IMR-90 (cell line): ENCODE measurements around the gene ARHGEF3. TPM values are rescaled to one million over a fixed set of nuclear protein-coding genes. Genes with fewer than 3 reads are reported as not detected.

Experiments used
- ATAC-seq: fragments of 200-7000 bp; cut with Tn5 transposase; 2 replicates; pipeline ENCODE4 v1.9.1; 2020; ENCODE audit warnings: low read depth, mild to moderate bottlenecking, moderate library complexity
- BruUV-seq: library from RNA; stranded (reverse); fragments of 400-500 nt; replicated peaks from 2 replicates; lab custom pipeline; 2021; lab: Mats Ljungman, UMichigan
- CTCF ChIA-PET: fragments of 300-600 bp; formaldehyde crosslinking; extraction: SDS; loops from one replicate; lab custom pipeline; 2021; ENCODE audit warnings: antibody characterized with exemption; lab: Yijun Ruan, JAX
- POLR2A ChIA-PET: fragments of 300-600 bp; sonication (Branson Sonifier 250); formaldehyde crosslinking; loops from one replicate; lab custom pipeline; 2022; ENCODE audit warnings: antibody characterized with exemption; ENCODE audit not compliant: unreplicated experiment; lab: Charles Lee
- DNase-seq: peaks from one replicate; pipeline ENCODE4 v3.0.0; 2013
- H2AFZ ChIP-seq: replicated peaks from 2 replicates; pipeline ENCODE3; 2013; ENCODE audit warnings: low read length, mild to moderate bottlenecking; ENCODE audit not compliant: poor library complexity
- H2AK5ac ChIP-seq: 2 replicates; pipeline ENCODE4 v1.6.1; 2013; ENCODE audit warnings: low read depth, low read length, inconsistent platforms
- H2AK9ac ChIP-seq: replicated peaks from 2 replicates; pipeline ENCODE3; 2013; ENCODE audit warnings: mild to moderate bottlenecking, low read depth, low read length, moderate library complexity; ENCODE audit not compliant: poor library complexity
- H2BK120ac ChIP-seq: 2 replicates; pipeline ENCODE4 v1.6.1; 2013; ENCODE audit warnings: low read depth, low read length, inconsistent platforms
- H2BK15ac ChIP-seq: 3 replicates; pipeline ENCODE4 v1.6.1; 2013; ENCODE audit warnings: low read depth, low read length, inconsistent platforms
- H2BK20ac ChIP-seq: 2 replicates; pipeline ENCODE4 v1.6.1; 2013; ENCODE audit warnings: low read depth, mild to moderate bottlenecking, inconsistent platforms, low read length, moderate library complexity
- H2BK5ac ChIP-seq: 2 replicates; pipeline ENCODE4 v1.6.1; 2013; ENCODE audit warnings: mild to moderate bottlenecking, low read depth, low read length, inconsistent platforms; ENCODE audit not compliant: poor library complexity, severe bottlenecking
- H3K14ac ChIP-seq: replicated peaks from 2 replicates; pipeline ENCODE4 v1.6.1; 2013; ENCODE audit warnings: low read depth, low read length, inconsistent platforms
- H3K18ac ChIP-seq: 2 replicates; pipeline ENCODE4 v1.6.1; 2013; ENCODE audit warnings: low read depth, low read length, control low read depth
- H3K23ac ChIP-seq: 2 replicates; pipeline ENCODE4 v1.6.1; 2013; ENCODE audit warnings: low read depth, low read length, inconsistent platforms
- H3K27ac ChIP-seq: 2 replicates; pipeline ENCODE4 v1.5.1; 2013; ENCODE audit warnings: mild to moderate bottlenecking, control low read depth, low read length; ENCODE audit not compliant: insufficient read depth
- H3K27me3 ChIP-seq: 2 replicates; pipeline ENCODE4 v1.6.1; 2013; ENCODE audit warnings: low read length; ENCODE audit not compliant: control insufficient read depth, insufficient read depth
- H3K36me3 ChIP-seq: 2 replicates; pipeline ENCODE4 v1.6.1; 2013; ENCODE audit warnings: low read length, mixed read lengths; ENCODE audit not compliant: control insufficient read depth, insufficient read depth
- H3K4ac ChIP-seq: 2 replicates; pipeline ENCODE4 v1.6.1; 2013; ENCODE audit warnings: low read depth, low read length, inconsistent platforms
- H3K4me1 ChIP-seq: 2 replicates; pipeline ENCODE4 v1.6.1; 2013; ENCODE audit warnings: low read length, mixed read lengths; ENCODE audit not compliant: control insufficient read depth, insufficient read depth
- H3K4me2 ChIP-seq: 2 replicates; pipeline ENCODE4 v1.6.1; 2013; ENCODE audit warnings: low read depth, mild to moderate bottlenecking, control low read depth, low read length, moderate library complexity
- H3K4me3 ChIP-seq: 2 replicates; pipeline ENCODE4 v1.5.1; 2013; ENCODE audit warnings: low read depth, mild to moderate bottlenecking, control low read depth, low read length, moderate library complexity; ENCODE audit not compliant: insufficient read depth
- H3K56ac ChIP-seq: 2 replicates; pipeline ENCODE4 v1.6.1; 2013; ENCODE audit warnings: low read length, inconsistent platforms; ENCODE audit not compliant: insufficient read depth; ENCODE audit errors: extremely low read depth
- H3K79me1 ChIP-seq, 2 experiments: 2 replicates each; pipeline ENCODE4 v1.6.1; 2013; ENCODE audit warnings: low read length in 2 of 2, inconsistent platforms in 1 of 2, low read depth in 1 of 2
- H3K9ac ChIP-seq: 2 replicates; pipeline ENCODE4 v1.6.1; 2013; ENCODE audit warnings: low read depth, low read length, control low read depth
- H3K9me1 ChIP-seq: 2 replicates; pipeline ENCODE4 v1.6.1; 2013; ENCODE audit warnings: low read length, inconsistent platforms; ENCODE audit not compliant: insufficient read depth
- H3K9me3 ChIP-seq: 2 replicates; pipeline ENCODE4 v1.6.1; 2013; ENCODE audit warnings: low read length; ENCODE audit not compliant: control insufficient read depth, insufficient read depth
- H4K20me1 ChIP-seq: 2 replicates; pipeline ENCODE4 v1.6.1; 2013; ENCODE audit warnings: low read length, inconsistent platforms; ENCODE audit not compliant: insufficient read depth
- H4K5ac ChIP-seq: 2 replicates; pipeline ENCODE4 v1.6.1; 2013; ENCODE audit warnings: mild to moderate bottlenecking, low read depth, low read length, control low read depth
- H4K8ac ChIP-seq, 2 experiments: 2 replicates each; pipeline ENCODE4 v1.6.1; 2013; ENCODE audit warnings: low read depth in 2 of 2, low read length in 2 of 2, control low read depth in 1 of 2, inconsistent platforms in 1 of 2
- H4K91ac ChIP-seq: 2 replicates; pipeline ENCODE4 v1.6.1; 2013; ENCODE audit warnings: low read depth, low read length, inconsistent platforms; ENCODE audit not compliant: insufficient read depth
- CHD1 ChIP-seq: IDR thresholded peaks from 2 replicates; pipeline ENCODE4 v1.6.1; 2012; ENCODE audit warnings: low read depth, low read length, improper control_type of control experiment
- FOS ChIP-seq: fragments of 150-350 bp; IDR thresholded peaks from 2 replicates; pipeline ENCODE4 v1.6.1; 2016; ENCODE audit warnings: low read depth, low read length
- MAFK ChIP-seq: IDR thresholded peaks from 2 replicates; pipeline ENCODE4 v1.6.1; 2012; ENCODE audit warnings: low read depth, low read length, improper control_type of control experiment
- MXI1 ChIP-seq: IDR thresholded peaks from 2 replicates; pipeline ENCODE4 v1.6.1; 2012; ENCODE audit warnings: low read depth, mild to moderate bottlenecking, low read length, moderate library complexity, borderline replicate concordance
- NFE2L2 ChIP-seq: fragments of 150-350 bp; IDR thresholded peaks from 2 replicates; pipeline ENCODE4 v1.6.1; 2016; ENCODE audit warnings: low read depth, mild to moderate bottlenecking, low read length
- POLR2A ChIP-seq: IDR thresholded peaks from 2 replicates; pipeline ENCODE4 v1.6.1; 2012; ENCODE audit warnings: mild to moderate bottlenecking, low read depth, low read length
- RCOR1 ChIP-seq: IDR thresholded peaks from 2 replicates; pipeline ENCODE4 v1.6.1; 2012; ENCODE audit warnings: mild to moderate bottlenecking, low read length, improper control_type of control experiment; ENCODE audit not compliant: insufficient replicate concordance
- SMC3 ChIP-seq: fragments of 150-350 bp; IDR thresholded peaks from 2 replicates; pipeline ENCODE4 v1.6.1; 2016; ENCODE audit warnings: low read depth, mild to moderate bottlenecking, antibody characterized with exemption, low read length, moderate library complexity
- dilution Hi-C: fragments of 300-500 bp; cut with HindIII; formaldehyde crosslinking; loops from one replicate; pipeline ENCODE4 v1.14.3; 2018; ENCODE audit warnings: low sequenced_read_pairs; ENCODE audit not compliant: unreplicated experiment
- in situ Hi-C: fragments of 300-500 bp; cut with MboI; formaldehyde crosslinking; loops from 3 replicates; pipeline ENCODE4 v1.14.3; 2019; ENCODE audit warnings: low sequenced_read_pairs, inconsistent platforms, mixed read lengths
- intact Hi-C: fragments of 100-400 bp; cut with micrococcal nuclease; formaldehyde crosslinking; loops from 2 replicates; pipeline ENCODE4 v1.10.0; 2022
- polyA plus RNA-seq, 3 experiments: library from polyadenylated mRNA; depleted of rRNA; stranded (reverse); fragments of >200 nt; gene quantifications; 2 replicates each; pipeline ENCODE4 v1.2.3, GENCODE V29; 2012; ENCODE audit warnings: low replicate concordance in 1 of 3
- total RNA-seq: library from RNA; depleted of rRNA; stranded (reverse); fragments of >200 nt; gene quantifications from 2 replicates; pipeline ENCODE4 v1.2.3, GENCODE V29; 2012
- TF ChIP-seq, protein P1 (sequence below): conservative IDR thresholded peaks from 2 replicates; pipeline ENCODE4 v1.5.1; 2012; ENCODE audit warnings: mild to moderate bottlenecking, low read depth, low read length, improper control_type of control experiment
- TF ChIP-seq, protein P2 (sequence below): fragments of 150-350 bp; IDR thresholded peaks from 2 replicates; pipeline ENCODE4 v1.6.1; 2016; ENCODE audit warnings: low read depth, mild to moderate bottlenecking, low read length, moderate library complexity, borderline replicate concordance
- TF ChIP-seq, protein P3 (sequence below): fragments of 150-350 bp; IDR thresholded peaks from 2 replicates; pipeline ENCODE4 v1.6.1; 2017; ENCODE audit warnings: mild to moderate bottlenecking, antibody characterized with exemption, low read length, low read depth

ARHGEF3 gene
- total and polyA plus RNA-seq, 2 of the 4 experiments (the other 2 are of a cell fraction), result 2.1 to 2.3 TPM

DNA sequence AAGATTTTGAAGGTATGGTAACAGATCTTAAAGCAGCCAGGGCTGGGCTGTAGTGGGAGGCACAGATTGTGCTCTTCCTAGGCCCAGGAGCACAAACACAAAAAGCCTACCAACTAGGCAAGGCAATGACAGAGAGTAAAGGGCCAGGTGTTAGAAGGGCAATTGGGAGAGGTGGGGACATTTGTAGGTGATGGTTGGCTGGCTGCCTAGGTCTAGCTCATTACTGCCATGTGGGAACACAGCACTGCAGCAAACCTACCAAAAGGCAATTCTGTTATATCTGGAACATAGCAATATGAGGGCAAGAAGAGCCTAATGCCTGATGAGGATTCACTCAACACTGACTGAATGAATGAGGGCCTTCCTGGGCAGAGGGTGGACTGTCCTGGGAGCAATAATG is 30.4 kb downstream of the ARHGEF3 start:
- in situ Hi-C loops, result no loop called here
- Histone ChIP-seq H3K4ac (no peak overlapping the region), H4K20me1 (no peaks in the 10 kb centered on the region), H2BK15ac (no peak overlapping the region), H3K9ac (no peak overlapping the region), H3K18ac (no peak overlapping the region), H3K27me3 (no peaks in the 10 kb centered on the region; the same call in 1 of the 2 replicates), H3K56ac (no peak overlapping the region), H3K4me2 (no peak overlapping the region), H3K9me1 (no peaks in the 10 kb centered on the region; the same call in 1 of the 2 replicates), H2BK20ac (no peak overlapping the region), H2AK9ac (no peak overlapping the region), H3K9me3 (no peaks in the 10 kb centered on the region), H3K23ac (no peak overlapping the region), H3K14ac (no peak overlapping the region), H4K5ac (no peak overlapping the region), H3K79me1 (no peaks in the 10 kb centered on the region), H4K8ac (no peak overlapping the region), H4K91ac (no peak overlapping the region), H2AK5ac (no peak overlapping the region), H3K4me1 (peaks cover 4% of the 10 kb centered on the region; the same call in 1 of the 2 replicates), H3K27ac (no peak overlapping the region), H2BK5ac (no peak overlapping the region), H3K4me3 (no peak overlapping the region), H3K36me3 (no peaks in the 10 kb centered on the region), H2AFZ (no peak overlapping the region), H2BK120ac (no peak overlapping the region)
- dilution Hi-C loops, result no loop called here
- CTCF ChIA-PET, result interaction anchor here (0.6 kb wide), 1 partner anchor 11 kb away, joined by 3 read pairs; no protein-coding TSS in a partner anchor
- POLR2A ChIA-PET, result no interaction called here
- no peak for ATAC-seq
- no TSS peak for BruUV-seq
- no peak for DNase-seq
- TF ChIP-seq, protein P1, sequence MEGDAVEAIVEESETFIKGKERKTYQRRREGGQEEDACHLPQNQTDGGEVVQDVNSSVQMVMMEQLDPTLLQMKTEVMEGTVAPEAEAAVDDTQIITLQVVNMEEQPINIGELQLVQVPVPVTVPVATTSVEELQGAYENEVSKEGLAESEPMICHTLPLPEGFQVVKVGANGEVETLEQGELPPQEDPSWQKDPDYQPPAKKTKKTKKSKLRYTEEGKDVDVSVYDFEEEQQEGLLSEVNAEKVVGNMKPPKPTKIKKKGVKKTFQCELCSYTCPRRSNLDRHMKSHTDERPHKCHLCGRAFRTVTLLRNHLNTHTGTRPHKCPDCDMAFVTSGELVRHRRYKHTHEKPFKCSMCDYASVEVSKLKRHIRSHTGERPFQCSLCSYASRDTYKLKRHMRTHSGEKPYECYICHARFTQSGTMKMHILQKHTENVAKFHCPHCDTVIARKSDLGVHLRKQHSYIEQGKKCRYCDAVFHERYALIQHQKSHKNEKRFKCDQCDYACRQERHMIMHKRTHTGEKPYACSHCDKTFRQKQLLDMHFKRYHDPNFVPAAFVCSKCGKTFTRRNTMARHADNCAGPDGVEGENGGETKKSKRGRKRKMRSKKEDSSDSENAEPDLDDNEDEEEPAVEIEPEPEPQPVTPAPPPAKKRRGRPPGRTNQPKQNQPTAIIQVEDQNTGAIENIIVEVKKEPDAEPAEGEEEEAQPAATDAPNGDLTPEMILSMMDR, result no peak
- TF ChIP-seq MXI1 (no peak), SMC3 (no peak), CHD1 (no peak), MAFK (no peak), NFE2L2 (no peak), POLR2A (no peak), FOS (no peak), RCOR1 (no peak)
- TF ChIP-seq, protein P2, sequence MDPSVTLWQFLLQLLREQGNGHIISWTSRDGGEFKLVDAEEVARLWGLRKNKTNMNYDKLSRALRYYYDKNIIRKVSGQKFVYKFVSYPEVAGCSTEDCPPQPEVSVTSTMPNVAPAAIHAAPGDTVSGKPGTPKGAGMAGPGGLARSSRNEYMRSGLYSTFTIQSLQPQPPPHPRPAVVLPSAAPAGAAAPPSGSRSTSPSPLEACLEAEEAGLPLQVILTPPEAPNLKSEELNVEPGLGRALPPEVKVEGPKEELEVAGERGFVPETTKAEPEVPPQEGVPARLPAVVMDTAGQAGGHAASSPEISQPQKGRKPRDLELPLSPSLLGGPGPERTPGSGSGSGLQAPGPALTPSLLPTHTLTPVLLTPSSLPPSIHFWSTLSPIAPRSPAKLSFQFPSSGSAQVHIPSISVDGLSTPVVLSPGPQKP, result no peak
- TF ChIP-seq, protein P3, sequence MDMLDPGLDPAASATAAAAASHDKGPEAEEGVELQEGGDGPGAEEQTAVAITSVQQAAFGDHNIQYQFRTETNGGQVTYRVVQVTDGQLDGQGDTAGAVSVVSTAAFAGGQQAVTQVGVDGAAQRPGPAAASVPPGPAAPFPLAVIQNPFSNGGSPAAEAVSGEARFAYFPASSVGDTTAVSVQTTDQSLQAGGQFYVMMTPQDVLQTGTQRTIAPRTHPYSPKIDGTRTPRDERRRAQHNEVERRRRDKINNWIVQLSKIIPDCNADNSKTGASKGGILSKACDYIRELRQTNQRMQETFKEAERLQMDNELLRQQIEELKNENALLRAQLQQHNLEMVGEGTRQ, result no peak
- intact Hi-C loops, result no loop called here
